Brain pericyte (primary cell): ENCODE results near the gene KCTD13.
"Not testable (repeated sequence)": the region's sequence is repeated elsewhere in the genome, so short reads cannot be mapped to it uniquely, and the experiment has no call there.

ENCODE experiments used
- DNase-seq: peaks from one replicate; pipeline ENCODE4 v3.0.0-alpha.2; 2012; ENCODE audit warnings: low read depth, low spot score

Gene KCTD13

GRCh38 chr16:29947897-29948296 is 21.9 kb upstream of the KCTD13 start:
- no peak for DNase-seq

- DNase-seq = peak; percentile 70
Measured at GRCh38 chr16:29943846-29944799, 18.1 kb upstream of the KCTD13 start.

GRCh38 chr16:29940656-29941055 is 14.6 kb upstream of the KCTD13 start:
- no peak for DNase-seq

GRCh38 chr16:29931750-29932149 is 5.7 kb upstream of the KCTD13 start:
- not testable (repeated sequence) for DNase-seq

- DNase-seq = no peak
Measured at GRCh38 chr16:29927070-29927905, 1.3 kb upstream of the KCTD13 start.

- DNase-seq = no peak
Measured at GRCh38 chr16:29926711-29927052, 656 bp upstream of the KCTD13 start.

- DNase-seq = no peak
Measured at GRCh38 chr16:29925105-29925756, 795 bp downstream of the KCTD13 start.

- DNase-seq = no peak
Measured at GRCh38 chr16:29922986-29923501, 3.0 kb downstream of the KCTD13 start.

GRCh38 chr16:29922326-29922725 is 3.7 kb downstream of the KCTD13 start:
- DNase-seq = no peak

GRCh38 chr16:29921034-29921385 is 5.0 kb downstream of the KCTD13 start:
- no peak for DNase-seq

- no peak for DNase-seq
Measured at GRCh38 chr16:29920288-29921033, 5.6 kb downstream of the KCTD13 start.

GRCh38 chr16:29916979-29917378 is 9.0 kb downstream of the KCTD13 start:
- no peak for DNase-seq

- DNase-seq = no peak
Measured at GRCh38 chr16:29915590-29916247, 10.3 kb downstream of the KCTD13 start.

- DNase-seq = no peak
Measured at GRCh38 chr16:29913514-29913913, 12.5 kb downstream of the KCTD13 start.

- DNase-seq = no peak
Measured at GRCh38 chr16:29912087-29912486, 13.9 kb downstream of the KCTD13 start.

GRCh38 chr16:29911676-29912010 is 14.4 kb downstream of the KCTD13 start:
- DNase-seq = no peak

GRCh38 chr16:29910819-29911675 is 15.0 kb downstream of the KCTD13 start:
- DNase-seq = no peak

- DNase-seq = not testable (repeated sequence)
Measured at GRCh38 chr16:29909851-29910250, 16.2 kb downstream of the KCTD13 start.

GRCh38 chr16:29909391-29909790 is 16.6 kb downstream of the KCTD13 start:
- DNase-seq = no peak

- DNase-seq = no peak
Measured at GRCh38 chr16:29908719-29909220, 17.3 kb downstream of the KCTD13 start.
